Neutrophil (primary cell): ENCODE data around the gene LDLRAD4.

Experiments
- H3K27ac ChIP-seq: fragments of 200-600 bp; sonication (generic); 2 replicates; pipeline ENCODE4 v1.5.1; 2016; ENCODE audit warnings: mild to moderate bottlenecking, moderate library complexity
- H3K27me3 ChIP-seq: fragments of 200-600 bp; sonication (generic); 2 replicates; pipeline ENCODE4 v1.6.0; 2016; ENCODE audit warnings: mild to moderate bottlenecking
- H3K36me3 ChIP-seq: fragments of 200-600 bp; sonication (generic); 2 replicates; pipeline ENCODE4 v1.5.1; 2017
- H3K4me1 ChIP-seq, 2 experiments: fragments of 200-600 bp in 1 of 2; sonication (generic) in 1 of 2; 1 replicate in 1 of 2; 2 replicates in 1 of 2; pipeline versions ENCODE4 v1.5.1 to v1.6.1; 2013 to 2016; ENCODE audit warnings: low read depth in 1 of 2, low read length in 1 of 2, mild to moderate bottlenecking in 1 of 2, moderate library complexity in 1 of 2; ENCODE audit not compliant: control insufficient read depth in 1 of 2, insufficient read depth in 1 of 2
- H3K4me3 ChIP-seq, 2 experiments: fragments of 200-600 bp in 1 of 2; sonication (generic) in 1 of 2; 1 replicate in 1 of 2; 2 replicates in 1 of 2; pipeline ENCODE4 v1.5.1; 2013 to 2016; ENCODE audit warnings: low read depth in 1 of 2, low read length in 1 of 2, mild to moderate bottlenecking in 1 of 2, moderate library complexity in 1 of 2
- H3K9me3 ChIP-seq: fragments of 200-600 bp; sonication (generic); 2 replicates; pipeline ENCODE4 v1.5.1; 2016
- CTCF ChIP-seq: fragments of 200-600 bp; sonication (generic); IDR thresholded peaks from 2 replicates; pipeline ENCODE4 v1.5.1; 2016; ENCODE audit warnings: antibody characterized with exemption

Gene LDLRAD4

GRCh38 chr18:13623871-13624270 lies 405.3 kb downstream of the LDLRAD4 start:
- no peak overlapping the region for H3K4me3 ChIP-seq
- H3K4me1 ChIP-seq = no peaks in the 10 kb centered on the region
- H3K36me3 ChIP-seq = peaks cover 23% of the 10 kb centered on the region
- TF ChIP-seq CTCF = no peak
- H3K9me3 ChIP-seq = no peaks in the 10 kb centered on the region
- no peak overlapping the region for H3K27ac ChIP-seq
- peaks cover 10% of the 10 kb centered on the region for H3K27me3 ChIP-seq

GRCh38 chr18:13624563-13625237 lies 406.1 kb downstream of the LDLRAD4 start:
- H3K27me3 ChIP-seq = peaks cover 10% of the 10 kb centered on the region
- peaks cover 23% of the 10 kb centered on the region for H3K36me3 ChIP-seq
- no peak overlapping the region for H3K27ac ChIP-seq
- no peak overlapping the region for H3K4me3 ChIP-seq
- H3K4me1 ChIP-seq = no peaks in the 10 kb centered on the region
- H3K9me3 ChIP-seq = no peaks in the 10 kb centered on the region
- no peak for TF ChIP-seq CTCF

GRCh38 chr18:13625355-13625754 lies 406.8 kb downstream of the LDLRAD4 start:
- no peak for TF ChIP-seq CTCF
- H3K27ac ChIP-seq = no peak overlapping the region
- H3K9me3 ChIP-seq = no peaks in the 10 kb centered on the region
- H3K4me3 ChIP-seq = no peak overlapping the region
- peaks cover 10% of the 10 kb centered on the region for H3K27me3 ChIP-seq
- no peaks in the 10 kb centered on the region for H3K4me1 ChIP-seq
- H3K36me3 ChIP-seq = peaks cover 23% of the 10 kb centered on the region

GRCh38 chr18:13625843-13626543 lies 407.4 kb downstream of the LDLRAD4 start:
- H3K9me3 ChIP-seq = no peaks in the 10 kb centered on the region
- peaks cover 21% of the 10 kb centered on the region for H3K36me3 ChIP-seq
- H3K27me3 ChIP-seq = peaks cover 10% of the 10 kb centered on the region
- H3K27ac ChIP-seq = no peak overlapping the region
- no peaks in the 10 kb centered on the region for H3K4me1 ChIP-seq
- no peak overlapping the region for H3K4me3 ChIP-seq
- TF ChIP-seq CTCF = no peak

GRCh38 chr18:13626544-13626908 lies 408.0 kb downstream of the LDLRAD4 start:
- Histone ChIP-seq H3K36me3 (peaks cover 16% of the 10 kb centered on the region), H3K4me3 (no peak overlapping the region)
- no peak for TF ChIP-seq CTCF

More at GRCh38 chr18:13626544-13626908, 408.0 kb downstream of the LDLRAD4 start:
- Histone ChIP-seq H3K9me3 (no peaks in the 10 kb centered on the region), H3K27ac (no peak overlapping the region), H3K4me1 (no peaks in the 10 kb centered on the region), H3K27me3 (peaks cover 10% of the 10 kb centered on the region)
